Vagina (tissue), 2 donors: ENCODE data around the gene EEIG1.

Experiments
- POLR2A ChIP-seq, 2 donors: fragments of 450-650 bp; IDR thresholded peaks; one replicate each; pipeline ENCODE4 v1.6.1; 2017; ENCODE audit warnings: antibody characterized with exemption in 2 of 2, mild to moderate bottlenecking in 2 of 2, moderate library complexity in 2 of 2
- POLR2AphosphoS5 ChIP-seq, 2 donors: sonication (generic); formaldehyde crosslinking; IDR thresholded peaks; one replicate each; pipeline ENCODE4 v1.9.0; 2017; ENCODE audit warnings: antibody characterized with exemption in 2 of 2, mild to moderate bottlenecking in 2 of 2, low read depth in 1 of 2; ENCODE audit not compliant: insufficient read depth in 1 of 2

- TF ChIP-seq POLR2A (IDR thresholded peaks at IDR 0.05) (no peak), POLR2AphosphoS5 (IDR thresholded peaks at IDR 0.05; ENCODE audit: insufficient read depth in 1 of 2, low read depth in 1 of 2) (no peak)
Observed at GRCh38 chr9:128024761-128025308, 44.0 kb upstream of the EEIG1 start.
